HG03469 (cell line): ENCODE data around the gene SRY.
"Not testable (repeated sequence)": the region's sequence is repeated elsewhere in the genome, so short reads cannot be mapped to it uniquely, and the experiment has no call there.

Experiments
- ATAC-seq: cut with Tn5 transposase; IDR thresholded peaks from one replicate; pipeline ENCODE4 v1.9.1; 2021; ENCODE audit warnings: mild to moderate bottlenecking, moderate library complexity, moderate number of reproducible peaks; ENCODE audit not compliant: unreplicated experiment

SRY gene

DNA sequence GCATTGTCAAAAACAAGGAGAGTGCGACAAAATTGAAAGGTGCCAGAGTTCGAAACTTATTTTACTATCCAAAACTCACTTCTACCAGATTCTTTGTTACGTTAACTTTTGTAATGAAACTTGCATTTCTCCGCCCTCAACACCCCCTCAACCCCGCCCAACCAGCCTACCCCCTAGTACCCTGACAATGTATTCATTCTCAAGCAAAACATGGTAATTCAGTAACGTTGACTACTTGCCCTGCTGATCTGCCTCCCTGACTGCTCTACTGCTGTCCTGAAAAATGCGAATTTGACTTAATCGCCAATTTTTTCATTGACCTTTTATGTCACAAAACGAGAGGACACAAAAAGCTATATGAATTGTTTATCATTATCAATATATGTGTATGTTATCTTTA lies at the start of gene SRY:
TSS of gene SRY (minus strand) at position 83 of the 400 bp plus-strand sequence. CDS start at position 4, 79 bp downstream.
- ATAC-seq = no peak

DNA sequence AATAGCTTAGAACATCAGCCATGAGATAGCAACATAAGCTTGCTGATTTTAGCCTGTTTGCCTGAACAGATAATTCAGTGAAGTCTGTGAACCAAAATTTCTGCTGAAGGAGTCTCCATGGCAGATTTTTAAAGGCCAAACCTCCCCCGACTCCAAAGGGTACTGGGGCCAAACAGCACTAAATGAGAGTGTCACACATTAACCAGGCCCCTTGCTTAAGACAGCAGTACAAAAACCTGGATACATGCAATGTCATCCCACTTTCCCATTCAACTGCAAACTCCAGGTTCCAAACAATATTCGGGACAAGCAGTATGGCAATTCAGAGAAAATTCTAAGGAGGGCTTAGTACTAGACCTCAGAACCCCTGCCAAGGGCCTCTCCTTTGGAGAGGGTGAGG lies 49.6 kb upstream of the SRY start:
- no peak for ATAC-seq

DNA sequence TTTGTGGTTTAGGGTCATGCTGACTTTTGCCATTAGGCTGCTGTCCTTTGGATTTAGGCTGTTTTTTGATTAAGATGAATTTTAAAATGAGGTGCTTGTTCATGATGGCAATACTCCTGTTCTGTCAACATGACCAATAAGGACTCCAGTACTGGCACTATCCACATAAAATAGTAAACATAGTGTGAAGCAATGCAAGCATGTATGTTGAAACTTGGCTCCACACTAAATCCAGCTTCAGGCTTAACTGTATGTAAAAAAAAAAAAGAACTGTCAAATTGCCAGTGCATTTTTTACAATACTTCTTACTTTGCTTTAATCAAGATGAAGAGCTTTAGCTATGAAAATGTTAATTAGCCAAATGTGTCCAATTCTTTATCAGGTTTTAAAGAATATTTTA lies 47.7 kb upstream of the SRY start:
- no peak for ATAC-seq

DNA sequence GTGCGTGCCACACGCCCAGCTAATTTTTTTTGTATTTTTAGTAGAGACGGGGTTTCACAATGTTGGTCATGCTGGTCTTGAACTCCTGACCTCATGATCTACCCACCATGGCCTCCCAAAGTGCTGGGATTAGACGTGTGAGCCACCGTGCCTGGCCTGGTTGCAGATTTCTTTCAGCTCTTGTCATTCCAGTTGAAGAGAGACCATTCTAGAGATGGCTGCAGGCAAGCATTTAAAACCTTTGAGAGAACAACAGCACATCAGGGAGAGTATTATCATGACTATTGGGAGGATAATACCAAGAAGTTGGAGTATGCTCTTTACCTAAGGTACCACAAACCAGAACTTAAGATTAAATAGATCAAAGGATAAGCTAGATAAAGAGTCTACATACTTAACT lies 41.0 kb upstream of the SRY start:
- no peak for ATAC-seq

DNA sequence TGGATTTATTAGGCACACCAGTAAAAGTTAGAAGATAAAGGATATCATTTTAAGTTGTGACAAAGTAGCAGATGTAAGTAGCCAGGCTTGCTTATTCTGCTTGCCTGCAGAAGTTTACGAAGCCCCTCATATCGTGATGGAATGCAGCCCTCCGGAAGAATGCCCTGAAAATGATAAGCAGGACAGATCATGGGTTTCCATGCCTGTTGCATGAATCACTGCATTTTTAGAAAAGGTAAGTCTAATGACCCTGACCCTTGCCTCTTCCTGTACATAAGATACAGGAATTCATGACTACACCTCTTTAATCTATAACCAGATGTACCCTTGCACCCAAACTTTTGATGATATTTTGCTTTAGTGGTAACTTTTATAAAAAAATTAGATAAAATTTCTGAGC lies 37.0 kb upstream of the SRY start:
- ATAC-seq = no peak

DNA sequence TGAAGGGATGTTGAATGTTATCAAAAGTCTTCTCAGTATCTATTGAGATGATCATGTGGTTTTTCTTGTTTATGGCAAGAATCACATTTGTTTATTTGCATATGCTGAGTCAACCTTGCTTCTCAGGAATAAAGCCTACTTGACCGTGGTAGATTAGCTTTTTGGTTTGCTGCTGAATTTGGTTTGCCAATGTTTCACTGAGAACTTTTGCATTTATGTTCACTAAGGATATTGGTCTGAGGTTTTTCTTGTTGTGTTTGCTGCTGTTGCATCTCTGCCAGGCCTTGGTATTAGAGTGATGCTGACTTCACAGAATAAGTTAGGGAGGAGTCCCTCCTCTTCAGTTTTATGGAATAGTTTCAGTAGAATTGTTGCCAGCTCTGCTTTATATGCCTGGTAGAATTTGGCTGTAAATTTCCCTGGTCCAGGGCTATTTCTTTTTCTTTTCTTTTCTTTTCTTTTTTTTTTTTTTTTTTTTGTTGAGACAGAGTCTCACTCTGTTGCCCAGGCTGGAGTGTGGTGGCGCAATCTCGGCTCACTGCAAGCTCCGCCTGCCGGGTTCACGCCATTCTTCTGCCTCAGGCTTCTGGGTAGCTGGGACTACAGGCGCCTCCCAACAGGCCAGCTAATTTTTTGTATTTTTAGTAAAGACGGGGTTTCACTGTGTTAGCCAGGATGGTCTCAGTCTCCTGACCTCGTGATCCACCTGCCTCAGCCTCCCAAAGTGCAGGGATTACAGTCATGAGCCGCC lies 29.8 kb upstream of the SRY start:
- ATAC-seq = not testable (repeated sequence)

DNA sequence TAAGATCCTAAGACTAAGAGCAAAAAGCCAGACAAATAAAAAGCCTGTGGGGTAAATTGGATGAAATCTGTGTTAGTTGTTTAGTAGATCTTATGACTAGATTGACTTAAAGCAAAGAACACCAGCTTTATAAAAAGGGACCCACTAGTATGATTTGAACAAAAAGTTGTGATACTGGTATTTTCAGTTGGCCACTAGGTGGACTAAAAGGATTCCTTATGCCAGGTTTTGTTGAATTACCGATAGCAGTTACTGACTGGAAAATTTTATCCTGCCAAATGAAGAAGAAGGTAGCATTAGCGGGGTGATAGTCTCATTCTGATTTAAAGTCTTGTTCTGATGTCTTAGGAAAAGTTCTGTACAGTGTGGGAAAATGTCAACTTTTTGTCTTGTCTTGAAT lies 12.8 kb upstream of the SRY start:
- no peak for ATAC-seq

DNA sequence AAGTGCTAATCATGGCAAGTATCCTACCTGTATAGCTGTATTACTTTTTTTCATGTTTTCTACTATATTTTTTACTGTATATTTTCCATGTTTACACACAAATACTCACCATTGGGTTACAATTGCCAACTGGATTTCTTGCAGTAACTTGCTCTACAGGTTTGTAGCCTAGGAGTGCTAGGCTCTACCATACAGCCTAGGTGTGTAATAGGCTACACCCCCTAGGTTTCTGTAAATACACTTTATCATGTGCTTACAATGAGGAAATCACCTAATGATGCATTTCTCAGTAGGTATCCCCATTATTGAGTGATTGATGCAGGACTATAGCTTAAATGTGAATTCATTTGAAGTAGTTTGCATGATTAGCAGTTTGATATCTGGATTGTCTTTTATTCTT lies 10.5 kb upstream of the SRY start:
- no peak for ATAC-seq

DNA sequence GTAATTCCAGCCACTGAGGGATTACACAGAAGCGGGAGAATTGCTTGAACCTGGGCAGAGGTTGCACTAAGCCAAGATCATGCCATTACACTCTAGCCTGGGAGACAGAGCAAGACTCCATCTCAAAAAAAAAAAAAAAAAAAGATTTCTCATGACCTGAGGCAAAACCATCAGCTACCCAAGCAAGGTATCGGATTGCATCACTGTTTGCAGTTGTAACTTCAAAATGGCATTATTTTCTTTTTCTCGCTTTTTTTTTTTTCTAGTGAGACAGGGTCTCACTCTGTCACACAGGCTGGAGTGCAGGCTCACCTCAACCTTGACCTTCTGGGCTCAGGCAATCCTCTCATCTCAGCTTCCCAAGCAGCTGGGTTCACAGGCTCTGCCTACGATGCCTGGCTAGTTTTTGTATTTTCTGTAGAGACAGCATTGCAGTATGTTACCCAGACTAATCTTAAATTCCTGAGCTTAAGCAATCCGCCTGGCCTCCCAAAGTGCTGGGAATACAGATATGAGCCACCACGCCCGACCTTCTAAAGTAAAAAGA lies 9.6 kb upstream of the SRY start:
- no peak for ATAC-seq

DNA sequence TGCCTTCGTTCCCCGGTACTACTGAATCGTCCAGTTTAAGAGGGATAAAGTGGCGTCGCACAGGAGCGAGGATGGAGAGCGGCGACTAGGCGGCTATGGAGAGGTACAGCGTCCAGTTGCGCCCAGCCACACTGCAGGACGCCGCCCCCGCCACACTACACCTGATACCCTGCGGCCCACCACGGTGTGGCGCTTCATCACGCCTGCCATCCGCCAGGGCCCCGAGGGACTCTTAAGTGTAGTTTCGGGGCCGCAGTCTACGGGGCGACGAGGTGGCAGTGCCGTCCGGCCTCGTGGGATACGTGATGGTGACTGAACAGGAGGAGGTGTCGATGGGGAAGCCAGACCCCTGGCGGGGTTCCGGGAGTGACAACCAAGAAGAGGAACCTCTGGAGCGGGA lies 2.3 kb upstream of the SRY start:
- no peak for ATAC-seq

DNA sequence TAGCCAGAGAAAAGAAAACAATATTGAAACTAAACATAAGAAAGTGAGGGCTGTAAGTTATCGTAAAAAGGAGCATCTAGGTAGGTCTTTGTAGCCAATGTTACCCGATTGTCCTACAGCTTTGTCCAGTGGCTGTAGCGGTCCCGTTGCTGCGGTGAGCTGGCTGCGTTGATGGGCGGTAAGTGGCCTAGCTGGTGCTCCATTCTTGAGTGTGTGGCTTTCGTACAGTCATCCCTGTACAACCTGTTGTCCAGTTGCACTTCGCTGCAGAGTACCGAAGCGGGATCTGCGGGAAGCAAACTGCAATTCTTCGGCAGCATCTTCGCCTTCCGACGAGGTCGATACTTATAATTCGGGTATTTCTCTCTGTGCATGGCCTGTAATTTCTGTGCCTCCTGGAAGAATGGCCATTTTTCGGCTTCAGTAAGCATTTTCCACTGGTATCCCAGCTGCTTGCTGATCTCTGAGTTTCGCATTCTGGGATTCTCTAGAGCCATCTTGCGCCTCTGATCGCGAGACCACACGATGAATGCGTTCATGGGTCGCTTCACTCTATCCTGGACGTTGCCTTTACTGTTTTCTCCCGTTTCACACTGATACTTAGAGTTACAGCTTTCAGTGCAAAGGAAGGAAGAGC lies 488 bp downstream of the SRY start:
- no peak for ATAC-seq
